A549 (cell line): ENCODE measurements around the gene SRD5A3. TPM values are rescaled to one million over a fixed set of nuclear protein-coding genes. Genes with fewer than 3 reads are reported as not detected.

ENCODE experiments used
- ATAC-seq, 2 experiments: fragments of 200-7000 bp in 1 of 2; fragments of >200 bp in 1 of 2; cut with Nextera tagmentation in 1 of 2; cut with Tn5 transposase in 1 of 2; 3 replicates each; pipeline versions ENCODE4 v1.8.0 to v1.9.1; 2018 to 2020; ENCODE audit warnings: mild to moderate bottlenecking in 1 of 2, moderate library complexity in 1 of 2
- CTCF ChIA-PET: fragments of 300-600 bp; sonication (Branson Sonifier 250); formaldehyde crosslinking; extraction: SDS; loops from one replicate; lab custom pipeline; 2021; ENCODE audit warnings: antibody characterized with exemption, inconsistent platforms; lab: Yijun Ruan, JAX
- POLR2A ChIA-PET: fragments of 350-600 bp; formaldehyde crosslinking; extraction: SDS; loops from one replicate; lab custom pipeline; 2021; ENCODE audit warnings: antibody characterized with exemption, inconsistent platforms; lab: Yijun Ruan, JAX
- DNase-seq, 2 experiments: peaks; one replicate each; pipeline versions ENCODE4 v3.0.0 to v3.0.0-alpha.2; 2011 to 2016; ENCODE audit warnings: low read depth in 1 of 2, low spot score in 1 of 2
- FAIRE-seq: peaks from 2 replicates; lab custom pipeline; 2011; peaks lifted over from hg19 to GRCh38; lab: Jason Lieb, UNC
- H3K27ac ChIP-seq, 2 experiments: fragments of >200 bp; sonication (Bioruptor Twin); formaldehyde crosslinking; 3 replicates each; pipeline ENCODE4 v1.5.1; 2016 to 2017
- H3K4me1 ChIP-seq: fragments of >200 bp; sonication (Bioruptor Twin); formaldehyde crosslinking; 3 replicates; pipeline ENCODE4 v1.6.1; 2016
- H3K4me2 ChIP-seq: fragments of >200 bp; sonication (Bioruptor Twin); formaldehyde crosslinking; 3 replicates; pipeline ENCODE4 v1.6.1; 2016
- H3K4me3 ChIP-seq: fragments of >200 bp; sonication (Bioruptor Twin); formaldehyde crosslinking; 3 replicates; pipeline ENCODE4 v1.5.1; 2016
- H3K9me3 ChIP-seq: fragments of >200 bp; sonication (Bioruptor Twin); formaldehyde crosslinking; 3 replicates; pipeline ENCODE4 v1.6.1; 2016
- BHLHE40 ChIP-seq: IDR thresholded peaks from 2 replicates; pipeline ENCODE4 v1.6.1; 2012; ENCODE audit warnings: low read depth, low read length, inconsistent platforms
- CBX2 ChIP-seq: fragments of 200-600 bp; sonication (generic); IDR thresholded peaks from 2 replicates; pipeline ENCODE4 v1.6.1; 2016; ENCODE audit warnings: low read depth, mild to moderate bottlenecking, borderline replicate concordance
- CEBPB ChIP-seq, 2 experiments: fragments of >200 bp in 1 of 2; sonication (Bioruptor Twin) in 1 of 2; formaldehyde crosslinking in 1 of 2; IDR thresholded peaks; 2 replicates each; pipeline ENCODE4 v1.6.1; 2012 to 2016
- EHMT2 ChIP-seq: fragments of 200-600 bp; sonication (generic); IDR thresholded peaks from 2 replicates; pipeline ENCODE4 v1.6.1; 2016; ENCODE audit warnings: antibody characterized with exemption, low read depth, mild to moderate bottlenecking, moderate library complexity
- FOSB ChIP-seq: fragments of 250-450 bp; sonication (Bioruptor Pico); IDR thresholded peaks from 2 replicates; pipeline ENCODE4 v1.5.0; 2020; ENCODE audit warnings: mild to moderate bottlenecking, moderate library complexity
- FOSL2 ChIP-seq, 2 experiments: fragments of 450-650 bp in 1 of 2; fragments of >200 bp in 1 of 2; sonication (Bioruptor Twin) in 1 of 2; formaldehyde crosslinking; IDR thresholded peaks; 2 replicates each; pipeline versions ENCODE4 v1.5.0 to v1.6.1; 2016 to 2020; ENCODE audit warnings: mild to moderate bottlenecking in 1 of 2, moderate library complexity in 1 of 2
- HOXB5 ChIP-seq: fragments of 250-450 bp; sonication (Bioruptor Pico); IDR thresholded peaks from 2 replicates; pipeline ENCODE4 v1.5.0; 2020; ENCODE audit warnings: mild to moderate bottlenecking, moderate library complexity
- JUN ChIP-seq, 2 experiments: fragments of >200 bp; sonication (Bioruptor Twin); formaldehyde crosslinking; IDR thresholded peaks; 2 replicates in 1 of 2; 3 replicates in 1 of 2; pipeline ENCODE4 v1.6.1; 2016 to 2017
- JUNB ChIP-seq: fragments of >200 bp; sonication (Bioruptor Twin); formaldehyde crosslinking; IDR thresholded peaks from 2 replicates; pipeline ENCODE4 v1.6.1; 2016
- KDM1A ChIP-seq: fragments of 200-600 bp; sonication (generic); IDR thresholded peaks from 2 replicates; pipeline ENCODE4 v1.6.1; 2016; ENCODE audit warnings: low read depth, mild to moderate bottlenecking
- MAFK ChIP-seq: fragments of 450-650 bp; IDR thresholded peaks from 2 replicates; pipeline ENCODE4 v1.6.1; 2014; ENCODE audit not compliant: partially characterized antibody
- MAZ ChIP-seq: fragments of 150-350 bp; IDR thresholded peaks from 2 replicates; pipeline ENCODE4 v1.6.1; 2014; ENCODE audit warnings: antibody characterized with exemption, low read depth, low read length, borderline replicate concordance
- MYC ChIP-seq: IDR thresholded peaks from 2 replicates; pipeline ENCODE4 v1.6.1; 2012; ENCODE audit warnings: mild to moderate bottlenecking, inconsistent platforms, low read length, improper control_type of control experiment, borderline replicate concordance
- POLR2A ChIP-seq: IDR thresholded peaks from 2 replicates; pipeline ENCODE4 v1.6.1; 2012; ENCODE audit warnings: mild to moderate bottlenecking, low read length
- RAD21 ChIP-seq, 2 experiments: fragments of >200 bp in 1 of 2; sonication (Bioruptor Twin) in 1 of 2; formaldehyde crosslinking in 1 of 2; IDR thresholded peaks in 1 of 2; conservative IDR thresholded peaks in 1 of 2; 2 replicates in 1 of 2; 3 replicates in 1 of 2; pipeline ENCODE4 v1.6.1; 2012 to 2018; ENCODE audit warnings: inconsistent platforms in 1 of 2
- RARB ChIP-seq: fragments of 250-450 bp; sonication (Bioruptor Pico); IDR thresholded peaks from 2 replicates; pipeline ENCODE4 v1.8.0; 2021; ENCODE audit warnings: mild to moderate bottlenecking, moderate library complexity
- SMC3 ChIP-seq: fragments of >200 bp; sonication (Bioruptor Twin); formaldehyde crosslinking; IDR thresholded peaks from 3 replicates; pipeline ENCODE4 v1.6.1; 2018; ENCODE audit warnings: inconsistent platforms
- SREBF2 ChIP-seq: fragments of 450-650 bp; IDR thresholded peaks from 2 replicates; pipeline ENCODE4 v1.6.1; 2014; ENCODE audit warnings: mild to moderate bottlenecking, moderate library complexity
- TFCP2L1 ChIP-seq: fragments of 250-450 bp; sonication (Bioruptor Pico); IDR thresholded peaks from 2 replicates; pipeline ENCODE4 v1.5.0; 2021; ENCODE audit warnings: mild to moderate bottlenecking
- TP53 ChIP-seq: fragments of 250-450 bp; sonication (Bioruptor Pico); IDR thresholded peaks from 2 replicates; pipeline ENCODE4 v1.5.0; 2021; ENCODE audit warnings: mild to moderate bottlenecking, moderate library complexity
- ZC3H11A ChIP-seq: fragments of 450-650 bp; IDR thresholded peaks from 2 replicates; pipeline ENCODE4 v1.6.1; 2014; ENCODE audit warnings: antibody characterized with exemption, mild to moderate bottlenecking
- WGBS: methylation state at CpG from one replicate; pipeline ENCODE4 v1.1.6; 2017; ENCODE audit errors: missing lambda C conversion rate; 5-methylcytosine and 5-hydroxymethylcytosine counted together
- polyA plus RNA-seq, 4 experiments: library from polyadenylated mRNA; depleted of rRNA in 3 of 4; stranded (reverse); fragments of >200 nt; fragmentation: RNase III in 1 of 4; extraction: RNeasy Plus Mini Kit Qiagen cat#74134 plus additional on column Dnase treatment in 1 of 4; gene quantifications; 2 replicates in 3 of 4; 3 replicates in 1 of 4; pipeline ENCODE4 v1.2.3, GENCODE V29; 2011 to 2017
- TF ChIP-seq, protein P1 (sequence below): IDR thresholded peaks from 2 replicates; pipeline ENCODE4 v1.6.1; 2012
- TF ChIP-seq, protein P2 (sequence below): fragments of 250-450 bp; sonication (Bioruptor Pico); IDR thresholded peaks from 2 replicates; pipeline ENCODE4 v1.5.0; 2021; ENCODE audit warnings: mild to moderate bottlenecking, moderate library complexity, borderline replicate concordance
- TF ChIP-seq, protein P3 (sequence below): fragments of 250-450 bp; sonication (Bioruptor Pico); IDR thresholded peaks from 2 replicates; pipeline ENCODE4 v1.5.0; 2020; ENCODE audit warnings: low read depth, mild to moderate bottlenecking, moderate library complexity
- TF ChIP-seq, protein P4 (sequence below): IDR thresholded peaks from 2 replicates; pipeline ENCODE4 v1.6.1; 2012; ENCODE audit warnings: low read depth, borderline replicate concordance

The SRD5A3 gene
- polyA plus RNA-seq, 2 of the 4 experiments (the other 2 are of a cell fraction), result 5.9 to 11.1 TPM

DNA sequence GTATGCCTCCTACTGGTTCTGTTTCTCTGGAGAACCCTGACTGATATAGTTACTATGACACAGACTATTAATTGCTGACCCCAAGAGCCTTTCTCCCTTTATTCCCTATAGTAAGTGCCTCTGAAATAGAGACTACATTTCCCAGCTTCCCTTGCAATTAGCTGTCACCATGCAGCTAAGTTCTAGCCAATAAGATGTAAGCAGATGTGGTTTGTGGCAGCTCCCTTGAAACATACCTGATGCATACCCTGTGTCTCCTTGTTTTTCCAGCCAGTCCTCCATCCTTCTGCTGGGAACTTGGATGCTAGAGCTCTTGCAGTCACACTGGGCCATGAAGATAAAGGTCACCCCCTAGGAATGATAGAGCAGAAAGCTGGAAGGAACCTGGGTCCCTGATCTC lies 40.0 kb downstream of the SRD5A3 start:
- Histone ChIP-seq H3K9me3 (no peaks in the 10 kb centered on the region), H3K27ac (no peak overlapping the region), H3K4me2 (no peak overlapping the region), H3K4me1 (peaks cover 7% of the 10 kb centered on the region; the same call in 1 of the 3 replicates), H3K4me3 (no peak overlapping the region)
- FAIRE-seq, result no peak
- CTCF ChIA-PET, result interaction anchor here (1.2 kb wide), 1 partner anchor 9 kb away, joined by 5 read pairs; the partner anchor contains the start of gene TMEM165
- TF ChIP-seq, protein P1, sequence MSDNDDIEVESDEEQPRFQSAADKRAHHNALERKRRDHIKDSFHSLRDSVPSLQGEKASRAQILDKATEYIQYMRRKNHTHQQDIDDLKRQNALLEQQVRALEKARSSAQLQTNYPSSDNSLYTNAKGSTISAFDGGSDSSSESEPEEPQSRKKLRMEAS, result no peak
- no peak for TF ChIP-seq ZC3H11A
- no peak for TF ChIP-seq SREBF2
- no peak for TF ChIP-seq BHLHE40
- TF ChIP-seq TFCP2L1 (CRISPR knock-in tag), result no peak
- TF ChIP-seq, protein P2, sequence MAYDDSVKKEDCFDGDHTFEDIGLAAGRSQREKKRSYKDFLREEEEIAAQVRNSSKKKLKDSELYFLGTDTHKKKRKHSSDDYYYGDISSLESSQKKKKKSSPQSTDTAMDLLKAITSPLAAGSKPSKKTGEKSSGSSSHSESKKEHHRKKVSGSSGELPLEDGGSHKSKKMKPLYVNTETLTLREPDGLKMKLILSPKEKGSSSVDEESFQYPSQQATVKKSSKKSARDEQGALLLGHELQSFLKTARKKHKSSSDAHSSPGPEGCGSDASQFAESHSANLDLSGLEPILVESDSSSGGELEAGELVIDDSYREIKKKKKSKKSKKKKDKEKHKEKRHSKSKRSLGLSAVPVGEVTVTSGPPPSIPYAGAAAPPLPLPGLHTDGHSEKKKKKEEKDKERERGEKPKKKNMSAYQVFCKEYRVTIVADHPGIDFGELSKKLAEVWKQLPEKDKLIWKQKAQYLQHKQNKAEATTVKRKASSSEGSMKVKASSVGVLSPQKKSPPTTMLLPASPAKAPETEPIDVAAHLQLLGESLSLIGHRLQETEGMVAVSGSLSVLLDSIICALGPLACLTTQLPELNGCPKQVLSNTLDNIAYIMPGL, result no peak
- TF ChIP-seq MYC, result no peak
- TF ChIP-seq, protein P3, sequence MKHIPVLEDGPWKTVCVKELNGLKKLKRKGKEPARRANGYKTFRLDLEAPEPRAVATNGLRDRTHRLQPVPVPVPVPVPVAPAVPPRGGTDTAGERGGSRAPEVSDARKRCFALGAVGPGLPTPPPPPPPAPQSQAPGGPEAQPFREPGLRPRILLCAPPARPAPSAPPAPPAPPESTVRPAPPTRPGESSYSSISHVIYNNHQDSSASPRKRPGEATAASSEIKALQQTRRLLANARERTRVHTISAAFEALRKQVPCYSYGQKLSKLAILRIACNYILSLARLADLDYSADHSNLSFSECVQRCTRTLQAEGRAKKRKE, result no peak
- TF ChIP-seq KDM1A, result no peak
- TF ChIP-seq JUN (IDR thresholded peaks at IDR 0.05), result no peak
- no peak for TF ChIP-seq FOSB (CRISPR knock-in tag)
- no peak for TF ChIP-seq CEBPB (IDR thresholded peaks at IDR 0.05)
- no peak for TF ChIP-seq SMC3
- no peak for TF ChIP-seq POLR2A
- DNase-seq, result no peak
- peak; percentile 64 to 93; a peak in 4 of 6 replicates for ATAC-seq
- POLR2A ChIA-PET, result interaction anchor here (2.2 kb wide), 1 partner anchor 10 kb away, joined by 11 read pairs; the partner anchor contains the start of gene TMEM165

DNA sequence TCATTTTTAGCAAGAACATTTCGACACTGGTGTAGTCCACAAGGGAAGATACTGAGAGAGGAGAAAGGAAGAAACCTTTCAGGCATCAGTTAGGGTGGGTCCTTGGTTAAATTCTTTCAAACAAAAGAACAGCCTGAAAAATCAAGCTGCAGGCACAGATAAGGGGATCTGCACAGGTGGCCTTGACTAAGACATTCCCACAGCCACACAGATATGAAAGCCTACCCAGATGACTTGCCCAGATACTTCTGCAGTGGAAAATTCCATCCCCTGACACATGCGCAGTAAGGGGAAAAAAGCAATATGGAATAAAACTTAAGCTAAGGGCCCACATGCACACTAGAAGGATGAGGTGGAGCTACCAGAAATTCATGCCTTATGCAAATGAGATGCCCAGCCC lies 40.8 kb downstream of the SRD5A3 start:
- DNase-seq, result no peak
- TF ChIP-seq MAFK (no peak), EHMT2 (no peak), TP53 (CRISPR knock-in tag) (no peak), KDM1A (no peak), CBX2 (no peak), POLR2A (no peak), RARB (CRISPR knock-in tag) (no peak), RAD21 (conservative IDR thresholded peaks at IDR 0.05 in 1 of 2, IDR thresholded peaks at IDR 0.05 in 1 of 2) (no peak), FOSL2 (IDR thresholded peaks at IDR 0.05) (no peak), FOSL2 (CRISPR knock-in tag; IDR thresholded peaks at IDR 0.05) (no peak), TFCP2L1 (CRISPR knock-in tag) (no peak), HOXB5 (CRISPR knock-in tag) (no peak), JUNB (no peak), MAZ (no peak)
- TF ChIP-seq, protein P4, sequence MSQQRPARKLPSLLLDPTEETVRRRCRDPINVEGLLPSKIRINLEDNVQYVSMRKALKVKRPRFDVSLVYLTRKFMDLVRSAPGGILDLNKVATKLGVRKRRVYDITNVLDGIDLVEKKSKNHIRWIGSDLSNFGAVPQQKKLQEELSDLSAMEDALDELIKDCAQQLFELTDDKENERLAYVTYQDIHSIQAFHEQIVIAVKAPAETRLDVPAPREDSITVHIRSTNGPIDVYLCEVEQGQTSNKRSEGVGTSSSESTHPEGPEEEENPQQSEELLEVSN, result no peak
- TF ChIP-seq, all 56 proteins: peak for 0
- Histone ChIP-seq H3K4me1 (peaks cover 7% of the 10 kb centered on the region; the same call in 1 of the 3 replicates), H3K4me3 (no peak overlapping the region), H3K4me2 (no peak overlapping the region), H3K27ac (no peak overlapping the region), H3K9me3 (no peaks in the 10 kb centered on the region)
- ChIA-PET CTCF (no interaction called here), POLR2A (interaction anchor here (2.2 kb wide), 1 partner anchor 9 kb away, joined by 11 read pairs; the partner anchor contains the start of gene TMEM165)
- WGBS, result 89% methylated on average over 1 of the region's 2 CpGs
- FAIRE-seq, result no peak
- no peak for ATAC-seq
